ENCODE data around the gene SF3A2.

Gene SF3A2

DNA sequence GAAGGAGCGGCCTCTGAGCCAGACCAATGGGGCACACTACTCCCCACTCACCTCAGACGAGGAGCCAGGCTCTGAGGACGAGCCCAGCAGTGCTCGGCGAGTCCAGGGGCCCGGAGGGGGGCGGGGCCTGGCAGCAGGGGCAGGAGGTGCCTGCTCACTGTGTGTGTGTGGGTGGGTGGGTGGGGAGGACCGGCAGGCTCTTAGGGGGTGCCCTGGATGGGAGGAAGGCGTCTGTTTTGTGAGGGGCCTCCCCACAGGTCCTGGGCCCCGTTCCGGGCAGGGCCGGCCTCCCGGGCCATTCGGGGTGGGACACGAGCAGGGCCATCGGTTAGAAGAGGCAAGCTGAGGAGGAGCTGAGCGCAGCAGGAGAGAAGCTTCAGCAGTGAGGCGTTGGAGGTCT, 13.2 kb upstream of the SF3A2 start (continued):
- TF ChIP-seq ZNF10 (tag by site-specific recombination; IDR thresholded peaks at IDR 0.05), result no peak
- TF ChIP-seq ZSCAN23 (tag by site-specific recombination; IDR thresholded peaks at IDR 0.05), result no peak
- no peak for TF ChIP-seq SCRT2 (tag by site-specific recombination; IDR thresholded peaks at IDR 0.05)
- TF ChIP-seq ZFP69B (tag by site-specific recombination; IDR thresholded peaks at IDR 0.05), result no peak
- TF ChIP-seq HOXD13 (CRISPR knock-in tag; IDR thresholded peaks at IDR 0.05; ENCODE audit: borderline replicate concordance), result no peak
- TF ChIP-seq ZNF214 (tag by site-specific recombination; IDR thresholded peaks at IDR 0.05; ENCODE audit: borderline replicate concordance), result no peak
- TF ChIP-seq ZNF175 (tag by site-specific recombination; IDR thresholded peaks at IDR 0.05), result no peak
- TF ChIP-seq, protein P1, sequence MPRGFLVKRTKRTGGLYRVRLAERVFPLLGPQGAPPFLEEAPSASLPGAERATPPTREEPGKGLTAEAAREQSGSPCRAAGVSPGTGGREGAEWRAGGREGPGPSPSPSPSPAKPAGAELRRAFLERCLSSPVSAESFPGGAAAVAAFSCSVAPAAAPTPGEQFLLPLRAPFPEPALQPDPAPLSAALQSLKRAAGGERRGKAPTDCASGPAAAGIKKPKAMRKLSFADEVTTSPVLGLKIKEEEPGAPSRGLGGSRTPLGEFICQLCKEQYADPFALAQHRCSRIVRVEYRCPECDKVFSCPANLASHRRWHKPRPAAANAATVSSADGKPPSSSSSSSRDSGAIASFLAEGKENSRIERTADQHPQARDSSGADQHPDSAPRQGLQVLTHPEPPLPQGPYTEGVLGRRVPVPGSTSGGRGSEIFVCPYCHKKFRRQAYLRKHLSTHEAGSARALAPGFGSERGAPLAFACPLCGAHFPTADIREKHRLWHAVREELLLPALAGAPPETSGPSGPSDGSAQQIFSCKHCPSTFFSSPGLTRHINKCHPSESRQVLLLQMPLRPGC (tag by site-specific recombination; IDR thresholded peaks at IDR 0.05), result no peak

DNA sequence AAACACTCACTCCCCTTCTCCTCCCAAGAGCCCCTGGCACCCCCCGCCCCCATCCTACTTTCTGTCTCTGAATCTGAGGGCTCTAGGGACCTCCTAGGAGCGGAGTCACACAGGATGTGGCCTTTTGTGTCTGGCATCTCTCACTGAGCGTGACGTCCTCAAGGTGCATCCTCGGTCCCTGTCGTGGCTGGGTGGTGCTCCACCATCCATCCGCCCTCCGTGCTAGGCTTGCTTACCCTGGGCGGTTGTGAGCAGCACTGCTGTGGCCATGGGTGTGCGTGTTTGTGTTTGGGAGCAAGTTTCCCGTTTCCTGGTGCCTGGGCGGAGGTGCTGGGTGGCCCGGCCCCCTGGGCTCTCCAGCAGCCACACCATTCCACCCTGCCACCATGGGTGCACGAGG, 12.7 kb upstream of the SF3A2 start:
- Histone ChIP-seq H3K9me3 (ENCODE audit: control insufficient read depth, insufficient read depth, low read depth, low read length) (no peaks in the 10 kb centered on the region), H3K4me3 (ENCODE audit: low read depth, low read length) (no peak overlapping the region), H3K36me3 (ENCODE audit: control insufficient read depth in 2 of 2, insufficient read depth in 1 of 2, low read length in 2 of 2) (peaks cover 4 to 67% of the 10 kb centered on the region in 2 experiments; a peak in 2 of 3 replicates), H3K4me1 (ENCODE audit: control insufficient read depth, insufficient read depth, low read length) (no peaks in the 10 kb centered on the region), H3K27ac (ENCODE audit: extremely low read depth, low read depth, low read length) (0 out of 2 replicates have a peak overlapping the region, but pooled peaks have one; percentile 1)
- CTCF ChIA-PET, result no interaction called here
- POLR2A ChIA-PET, result no interaction called here
- no peak for TF ChIP-seq ZNF404 (tag by site-specific recombination; IDR thresholded peaks at IDR 0.05)
- no peak for TF ChIP-seq ZNF560 (tag by site-specific recombination; IDR thresholded peaks at IDR 0.05; ENCODE audit: borderline replicate concordance)
- no peak for TF ChIP-seq ZNF155 (tag by site-specific recombination; IDR thresholded peaks at IDR 0.05)
- TF ChIP-seq ZNF514 (tag by site-specific recombination; IDR thresholded peaks at IDR 0.05), result no peak
- TF ChIP-seq WT1 (tag by site-specific recombination; IDR thresholded peaks at IDR 0.05), result no peak
- no peak for TF ChIP-seq ZNF19 (tag by site-specific recombination; IDR thresholded peaks at IDR 0.05; ENCODE audit: low read depth)
- no peak for TF ChIP-seq ZNF585B (tag by site-specific recombination; IDR thresholded peaks at IDR 0.05)
- TF ChIP-seq ZFP69B (tag by site-specific recombination; IDR thresholded peaks at IDR 0.05), result no peak
- TF ChIP-seq, protein P2, sequence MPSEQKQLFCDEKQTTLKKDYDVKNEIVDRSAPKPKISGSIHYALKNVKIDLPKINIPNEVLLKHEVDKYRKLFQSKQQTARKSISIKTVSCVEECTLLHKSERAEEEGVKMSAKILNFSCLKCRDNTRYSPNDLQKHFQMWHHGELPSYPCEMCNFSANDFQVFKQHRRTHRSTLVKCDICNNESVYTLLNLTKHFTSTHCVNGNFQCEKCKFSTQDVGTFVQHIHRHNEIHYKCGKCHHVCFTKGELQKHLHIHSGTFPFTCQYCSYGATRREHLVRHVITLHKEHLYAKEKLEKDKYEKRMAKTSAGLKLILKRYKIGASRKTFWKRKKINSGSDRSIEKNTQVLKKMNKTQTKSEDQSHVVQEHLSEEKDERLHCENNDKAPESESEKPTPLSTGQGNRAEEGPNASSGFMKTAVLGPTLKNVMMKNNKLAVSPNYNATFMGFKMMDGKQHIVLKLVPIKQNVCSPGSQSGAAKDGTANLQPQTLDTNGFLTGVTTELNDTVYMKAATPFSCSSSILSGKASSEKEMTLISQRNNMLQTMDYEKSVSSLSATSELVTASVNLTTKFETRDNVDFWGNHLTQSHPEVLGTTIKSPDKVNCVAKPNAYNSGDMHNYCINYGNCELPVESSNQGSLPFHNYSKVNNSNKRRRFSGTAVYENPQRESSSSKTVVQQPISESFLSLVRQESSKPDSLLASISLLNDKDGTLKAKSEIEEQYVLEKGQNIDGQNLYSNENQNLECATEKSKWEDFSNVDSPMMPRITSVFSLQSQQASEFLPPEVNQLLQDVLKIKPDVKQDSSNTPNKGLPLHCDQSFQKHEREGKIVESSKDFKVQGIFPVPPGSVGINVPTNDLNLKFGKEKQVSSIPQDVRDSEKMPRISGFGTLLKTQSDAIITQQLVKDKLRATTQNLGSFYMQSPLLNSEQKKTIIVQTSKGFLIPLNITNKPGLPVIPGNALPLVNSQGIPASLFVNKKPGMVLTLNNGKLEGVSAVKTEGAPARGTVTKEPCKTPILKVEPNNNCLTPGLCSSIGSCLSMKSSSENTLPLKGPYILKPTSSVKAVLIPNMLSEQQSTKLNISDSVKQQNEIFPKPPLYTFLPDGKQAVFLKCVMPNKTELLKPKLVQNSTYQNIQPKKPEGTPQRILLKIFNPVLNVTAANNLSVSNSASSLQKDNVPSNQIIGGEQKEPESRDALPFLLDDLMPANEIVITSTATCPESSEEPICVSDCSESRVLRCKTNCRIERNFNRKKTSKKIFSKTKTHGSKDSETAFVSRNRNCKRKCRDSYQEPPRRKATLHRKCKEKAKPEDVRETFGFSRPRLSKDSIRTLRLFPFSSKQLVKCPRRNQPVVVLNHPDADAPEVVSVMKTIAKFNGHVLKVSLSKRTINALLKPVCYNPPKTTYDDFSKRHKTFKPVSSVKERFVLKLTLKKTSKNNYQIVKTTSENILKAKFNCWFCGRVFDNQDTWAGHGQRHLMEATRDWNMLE (tag by site-specific recombination; conservative IDR thresholded peaks at IDR 0.05; ENCODE audit: low read depth), result no peak
- no peak for TF ChIP-seq ZNF830 (tag by site-specific recombination; IDR thresholded peaks at IDR 0.05; ENCODE audit: low read depth)
- no peak for TF ChIP-seq ZNF654 (tag by site-specific recombination; IDR thresholded peaks at IDR 0.05; ENCODE audit: low read depth)
- TF ChIP-seq ZNF76 (tag by site-specific recombination; IDR thresholded peaks at IDR 0.05; ENCODE audit: borderline replicate concordance, low read depth), result no peak
- no peak for TF ChIP-seq ZNF549 (tag by site-specific recombination; IDR thresholded peaks at IDR 0.05)
- no peak for TF ChIP-seq ZNF707 (tag by site-specific recombination; IDR thresholded peaks at IDR 0.05)
- no peak for TF ChIP-seq KLF16 (tag by site-specific recombination; IDR thresholded peaks at IDR 0.05)
- TF ChIP-seq, protein P3, sequence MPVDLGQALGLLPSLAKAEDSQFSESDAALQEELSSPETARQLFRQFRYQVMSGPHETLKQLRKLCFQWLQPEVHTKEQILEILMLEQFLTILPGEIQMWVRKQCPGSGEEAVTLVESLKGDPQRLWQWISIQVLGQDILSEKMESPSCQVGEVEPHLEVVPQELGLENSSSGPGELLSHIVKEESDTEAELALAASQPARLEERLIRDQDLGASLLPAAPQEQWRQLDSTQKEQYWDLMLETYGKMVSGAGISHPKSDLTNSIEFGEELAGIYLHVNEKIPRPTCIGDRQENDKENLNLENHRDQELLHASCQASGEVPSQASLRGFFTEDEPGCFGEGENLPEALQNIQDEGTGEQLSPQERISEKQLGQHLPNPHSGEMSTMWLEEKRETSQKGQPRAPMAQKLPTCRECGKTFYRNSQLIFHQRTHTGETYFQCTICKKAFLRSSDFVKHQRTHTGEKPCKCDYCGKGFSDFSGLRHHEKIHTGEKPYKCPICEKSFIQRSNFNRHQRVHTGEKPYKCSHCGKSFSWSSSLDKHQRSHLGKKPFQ (tag by site-specific recombination; IDR thresholded peaks at IDR 0.05), result no peak
- TF ChIP-seq, protein P4, sequence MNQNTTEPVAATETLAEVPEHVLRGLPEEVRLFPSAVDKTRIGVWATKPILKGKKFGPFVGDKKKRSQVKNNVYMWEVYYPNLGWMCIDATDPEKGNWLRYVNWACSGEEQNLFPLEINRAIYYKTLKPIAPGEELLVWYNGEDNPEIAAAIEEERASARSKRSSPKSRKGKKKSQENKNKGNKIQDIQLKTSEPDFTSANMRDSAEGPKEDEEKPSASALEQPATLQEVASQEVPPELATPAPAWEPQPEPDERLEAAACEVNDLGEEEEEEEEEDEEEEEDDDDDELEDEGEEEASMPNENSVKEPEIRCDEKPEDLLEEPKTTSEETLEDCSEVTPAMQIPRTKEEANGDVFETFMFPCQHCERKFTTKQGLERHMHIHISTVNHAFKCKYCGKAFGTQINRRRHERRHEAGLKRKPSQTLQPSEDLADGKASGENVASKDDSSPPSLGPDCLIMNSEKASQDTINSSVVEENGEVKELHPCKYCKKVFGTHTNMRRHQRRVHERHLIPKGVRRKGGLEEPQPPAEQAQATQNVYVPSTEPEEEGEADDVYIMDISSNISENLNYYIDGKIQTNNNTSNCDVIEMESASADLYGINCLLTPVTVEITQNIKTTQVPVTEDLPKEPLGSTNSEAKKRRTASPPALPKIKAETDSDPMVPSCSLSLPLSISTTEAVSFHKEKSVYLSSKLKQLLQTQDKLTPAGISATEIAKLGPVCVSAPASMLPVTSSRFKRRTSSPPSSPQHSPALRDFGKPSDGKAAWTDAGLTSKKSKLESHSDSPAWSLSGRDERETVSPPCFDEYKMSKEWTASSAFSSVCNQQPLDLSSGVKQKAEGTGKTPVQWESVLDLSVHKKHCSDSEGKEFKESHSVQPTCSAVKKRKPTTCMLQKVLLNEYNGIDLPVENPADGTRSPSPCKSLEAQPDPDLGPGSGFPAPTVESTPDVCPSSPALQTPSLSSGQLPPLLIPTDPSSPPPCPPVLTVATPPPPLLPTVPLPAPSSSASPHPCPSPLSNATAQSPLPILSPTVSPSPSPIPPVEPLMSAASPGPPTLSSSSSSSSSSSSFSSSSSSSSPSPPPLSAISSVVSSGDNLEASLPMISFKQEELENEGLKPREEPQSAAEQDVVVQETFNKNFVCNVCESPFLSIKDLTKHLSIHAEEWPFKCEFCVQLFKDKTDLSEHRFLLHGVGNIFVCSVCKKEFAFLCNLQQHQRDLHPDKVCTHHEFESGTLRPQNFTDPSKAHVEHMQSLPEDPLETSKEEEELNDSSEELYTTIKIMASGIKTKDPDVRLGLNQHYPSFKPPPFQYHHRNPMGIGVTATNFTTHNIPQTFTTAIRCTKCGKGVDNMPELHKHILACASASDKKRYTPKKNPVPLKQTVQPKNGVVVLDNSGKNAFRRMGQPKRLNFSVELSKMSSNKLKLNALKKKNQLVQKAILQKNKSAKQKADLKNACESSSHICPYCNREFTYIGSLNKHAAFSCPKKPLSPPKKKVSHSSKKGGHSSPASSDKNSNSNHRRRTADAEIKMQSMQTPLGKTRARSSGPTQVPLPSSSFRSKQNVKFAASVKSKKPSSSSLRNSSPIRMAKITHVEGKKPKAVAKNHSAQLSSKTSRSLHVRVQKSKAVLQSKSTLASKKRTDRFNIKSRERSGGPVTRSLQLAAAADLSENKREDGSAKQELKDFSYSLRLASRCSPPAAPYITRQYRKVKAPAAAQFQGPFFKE (tag by site-specific recombination; IDR thresholded peaks at IDR 0.05; ENCODE audit: borderline replicate concordance), result no peak
